Activated CD4-positive, CD25-positive, alpha-beta regulatory T cell treated with anti-CD3 and anti-CD28 coated beads, Interleukin-2, amount 50 U/mL, for 72 hours (primary cell): ENCODE results near the gene GRIK3.
"Not testable (repeated sequence)": the region's sequence is repeated elsewhere in the genome, so short reads cannot be mapped to it uniquely, and the experiment has no call there.

Source experiments
- DNase-seq: peaks from one replicate; pipeline ENCODE4 v3.0.0; 2021

The GRIK3 gene

GRCh38 chr1:37034121-37035013, at the start of gene GRIK3:
Gene GRIK3, minus strand, starts transcription at chr1:37034515. Its CDS starts 407 bp downstream, at chr1:37034108.
- DNase-seq, result no peak

GRCh38 chr1:37084013-37084412, 49.7 kb upstream of the GRIK3 start:
- DNase-seq, result no peak

GRCh38 chr1:37083603-37084002, 49.3 kb upstream of the GRIK3 start:
- DNase-seq, result no peak

DNA sequence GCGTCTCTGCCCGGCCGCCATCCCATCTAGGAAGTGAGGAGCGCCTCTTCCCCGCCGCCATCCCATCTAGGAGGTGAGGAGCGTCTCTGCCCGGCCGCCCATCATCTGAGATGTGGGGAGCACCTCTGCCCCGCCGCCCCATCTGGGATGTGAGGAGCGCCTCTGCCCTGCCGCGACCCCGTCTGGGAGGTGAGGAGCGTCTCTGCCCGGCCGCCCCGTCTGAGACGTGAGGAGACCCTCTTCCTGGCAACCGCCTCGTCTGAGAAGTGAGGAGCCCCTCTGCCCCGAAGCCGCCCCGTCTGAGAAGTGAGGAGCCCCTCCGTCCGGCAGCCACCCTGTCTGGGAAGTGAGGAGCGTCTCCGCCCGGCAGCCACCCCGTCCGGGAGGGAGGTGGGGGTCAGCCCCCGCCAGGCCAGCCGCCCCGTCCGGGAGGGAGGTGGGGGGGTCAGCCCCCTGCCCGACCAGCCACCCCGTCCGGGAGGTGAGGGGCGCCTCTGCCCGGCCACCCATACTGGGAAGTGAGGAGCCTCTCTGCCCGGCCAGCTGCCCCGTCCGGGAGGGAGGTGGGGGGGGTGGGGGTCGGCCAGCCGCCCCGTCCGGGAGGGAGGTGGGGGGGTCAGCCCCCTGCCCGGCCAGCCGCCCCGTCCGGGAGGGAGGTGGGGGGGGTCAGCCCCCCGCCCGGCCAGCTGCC, 46.1 kb upstream of the GRIK3 start:
- DNase-seq, result not testable (repeated sequence)

DNA sequence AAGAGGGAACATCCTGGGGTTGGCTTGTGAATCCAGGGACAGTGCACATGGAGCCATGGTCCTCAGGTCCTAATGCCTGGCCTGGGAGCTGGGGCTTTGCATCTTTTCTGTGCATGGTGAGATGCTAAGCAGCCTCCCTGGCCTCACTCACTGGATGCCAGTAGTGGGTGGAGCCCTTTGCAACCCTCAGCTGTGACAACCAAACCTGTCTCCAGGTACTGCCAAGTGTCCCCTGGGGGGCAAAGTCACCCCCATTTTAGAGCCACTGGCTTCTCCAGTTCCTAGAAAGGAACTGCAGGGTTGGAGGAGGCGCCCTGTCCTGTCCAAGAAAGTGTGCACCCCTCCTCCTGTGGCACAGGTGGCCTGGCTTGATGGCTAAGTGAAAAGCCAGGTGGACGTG, 44.6 kb upstream of the GRIK3 start:
- no peak for DNase-seq

- no peak for DNase-seq
These were observed 41.9 kb upstream of the GRIK3 start for GRCh38 chr1:37076168-37076567.

DNA sequence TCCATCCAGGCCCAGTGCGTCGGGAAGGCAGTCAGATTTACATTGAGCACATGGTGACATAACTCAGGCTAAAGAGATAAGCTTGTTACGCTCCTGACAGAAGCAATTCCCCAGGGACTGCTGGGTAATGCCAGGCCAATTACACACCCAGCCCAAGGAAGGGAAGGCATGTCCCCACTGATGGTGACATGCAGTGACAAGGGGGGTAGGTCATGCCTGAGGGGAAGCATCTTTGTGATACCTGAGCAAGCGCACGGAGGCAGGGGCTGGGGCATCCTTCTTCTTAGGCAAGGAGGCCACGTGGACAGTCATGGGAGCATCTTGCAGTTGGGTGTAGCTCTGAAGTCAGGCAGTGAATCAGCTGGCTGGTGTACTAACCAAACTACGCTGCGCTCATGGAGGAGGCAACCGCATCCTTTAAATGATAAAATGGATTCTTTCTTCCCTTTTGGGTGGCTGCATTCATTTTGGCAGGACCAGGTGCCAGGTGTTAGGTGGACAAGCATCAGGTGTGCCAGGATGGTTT, 39.6 kb upstream of the GRIK3 start:
- DNase-seq, result no peak

GRCh38 chr1:37073152-37073853, 39.0 kb upstream of the GRIK3 start:
- no peak for DNase-seq

GRCh38 chr1:37071829-37072228, 37.5 kb upstream of the GRIK3 start:
- no peak for DNase-seq

DNA sequence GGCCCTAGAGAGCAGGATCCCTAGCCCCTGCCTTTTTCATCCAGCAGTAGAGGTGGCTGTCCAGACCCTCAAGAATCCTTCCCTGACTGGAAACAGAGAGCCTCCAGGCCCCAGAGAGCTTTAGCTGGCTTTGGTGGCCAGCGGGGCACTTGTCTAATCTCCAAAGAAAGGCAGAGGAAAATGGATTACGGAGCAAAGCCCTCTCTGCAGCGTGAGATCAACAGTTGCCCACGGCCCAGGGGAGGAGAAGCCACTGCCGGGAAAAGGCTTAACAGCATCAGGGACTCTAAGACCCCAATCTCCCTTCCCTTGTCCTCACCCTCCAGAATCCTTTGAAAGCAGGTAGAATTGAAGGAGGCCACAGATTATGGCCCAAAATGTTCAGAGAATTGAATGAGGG, 35.8 kb upstream of the GRIK3 start:
- no peak for DNase-seq

DNA sequence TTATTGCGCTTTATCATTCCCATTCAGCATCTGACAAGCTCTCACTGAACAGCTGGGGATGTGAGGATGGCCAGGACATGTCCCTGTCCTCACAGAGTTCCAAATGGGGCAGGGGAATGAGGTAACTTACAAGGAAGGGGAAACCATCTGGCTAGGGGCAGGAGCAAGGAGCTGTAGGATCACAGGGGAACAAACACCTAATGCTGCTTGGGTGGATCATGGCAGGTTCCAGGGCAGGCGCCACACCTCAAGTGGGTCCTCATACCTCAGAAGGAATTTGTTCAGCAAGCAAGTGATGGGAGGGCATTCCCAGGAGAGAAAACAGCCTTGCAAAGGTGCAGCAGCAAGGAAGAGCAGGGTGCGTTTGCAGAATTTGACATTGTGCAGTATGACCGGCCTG, 35.1 kb upstream of the GRIK3 start:
- DNase-seq, result no peak

DNA sequence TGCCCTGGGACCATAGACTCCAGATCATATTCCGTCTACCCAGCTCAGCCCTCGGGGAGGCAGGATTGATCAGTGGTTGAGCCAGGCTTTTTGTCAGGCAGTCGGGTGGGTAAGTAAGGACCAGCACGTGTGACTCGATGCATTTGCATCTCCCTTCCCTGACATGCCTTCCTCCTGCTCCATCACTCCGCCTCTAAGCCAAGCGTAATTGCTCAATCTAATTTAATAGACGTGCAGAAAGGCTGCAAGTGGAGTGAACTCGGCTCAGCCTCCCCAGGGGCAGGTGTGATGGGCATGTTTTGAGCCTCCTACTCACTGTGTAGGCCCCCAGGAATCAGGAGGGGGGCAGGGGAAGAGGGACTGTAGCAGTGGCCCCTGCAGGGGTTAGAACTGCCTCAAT, 34.6 kb upstream of the GRIK3 start:
- no peak for DNase-seq

DNA sequence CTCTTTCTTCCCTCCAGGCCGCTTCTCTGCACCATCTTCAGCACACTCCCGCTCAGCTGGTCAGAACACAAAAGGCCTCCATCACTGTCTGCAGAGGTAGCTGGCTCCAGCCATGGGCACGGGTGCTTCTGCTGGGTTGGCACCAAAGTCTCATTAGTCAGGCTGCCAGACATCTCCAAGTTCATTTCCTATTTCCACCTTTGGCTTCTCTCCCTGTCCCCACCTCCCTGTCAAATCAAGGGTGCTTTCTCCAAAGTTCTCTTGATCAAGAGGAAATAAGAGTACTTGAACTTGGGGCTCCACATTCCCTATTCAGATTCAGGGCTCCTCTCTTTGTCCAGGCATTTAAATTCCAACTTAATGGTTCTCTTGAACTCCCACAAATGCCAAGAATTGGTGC, 33.9 kb upstream of the GRIK3 start:
- DNase-seq, result no peak

GRCh38 chr1:37064039-37064438, 29.7 kb upstream of the GRIK3 start:
- DNase-seq, result no peak

GRCh38 chr1:37059346-37059745, 25.0 kb upstream of the GRIK3 start:
- DNase-seq, result no peak

DNA sequence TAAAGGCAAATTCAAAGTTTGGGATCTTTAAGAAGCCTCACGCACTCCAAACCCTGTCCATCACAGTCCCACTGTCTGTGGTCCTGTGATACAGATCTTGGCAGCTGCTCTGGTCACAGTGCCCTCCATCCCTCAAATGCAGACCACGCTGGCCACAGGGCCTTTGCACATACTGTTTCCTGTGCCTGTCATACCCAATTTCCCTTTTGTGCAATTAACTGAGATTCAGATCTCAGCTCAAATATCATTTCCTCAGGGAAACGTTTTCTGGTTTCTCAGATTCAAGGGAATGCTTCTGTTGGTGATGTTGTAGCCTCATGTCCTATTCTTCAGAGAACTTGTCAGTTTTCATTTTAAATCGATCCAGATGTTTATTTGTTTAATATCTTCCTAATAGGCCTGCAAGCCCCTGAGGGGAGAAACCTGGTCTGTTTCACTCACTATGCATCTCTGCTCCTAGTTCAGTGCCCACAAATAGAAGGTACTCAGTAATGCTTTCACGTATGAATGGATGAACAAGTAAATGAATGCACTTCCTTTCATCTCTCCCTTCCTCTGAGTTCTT, 24.2 kb upstream of the GRIK3 start:
- DNase-seq, result no peak

DNA sequence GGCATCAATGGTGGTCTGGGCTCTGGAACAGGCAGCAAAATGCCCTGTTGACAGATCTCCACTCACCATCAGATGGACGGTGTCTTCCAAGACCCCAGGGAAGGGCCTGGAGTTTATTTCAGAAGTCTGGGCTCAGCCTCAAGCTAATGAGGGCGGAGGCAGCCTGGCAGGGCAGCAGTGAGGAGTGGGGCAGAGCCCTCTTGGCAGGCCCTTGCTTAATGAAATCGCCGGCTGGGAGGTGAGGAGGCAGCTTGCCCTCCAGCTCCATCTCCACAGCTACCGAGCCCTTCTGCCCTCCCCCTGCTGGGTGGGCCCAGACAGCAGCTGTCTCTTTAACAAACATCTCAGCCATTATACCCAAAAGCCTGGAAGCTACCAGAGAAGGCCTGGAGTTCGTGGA, 22.0 kb upstream of the GRIK3 start:
- DNase-seq, result no peak

DNA sequence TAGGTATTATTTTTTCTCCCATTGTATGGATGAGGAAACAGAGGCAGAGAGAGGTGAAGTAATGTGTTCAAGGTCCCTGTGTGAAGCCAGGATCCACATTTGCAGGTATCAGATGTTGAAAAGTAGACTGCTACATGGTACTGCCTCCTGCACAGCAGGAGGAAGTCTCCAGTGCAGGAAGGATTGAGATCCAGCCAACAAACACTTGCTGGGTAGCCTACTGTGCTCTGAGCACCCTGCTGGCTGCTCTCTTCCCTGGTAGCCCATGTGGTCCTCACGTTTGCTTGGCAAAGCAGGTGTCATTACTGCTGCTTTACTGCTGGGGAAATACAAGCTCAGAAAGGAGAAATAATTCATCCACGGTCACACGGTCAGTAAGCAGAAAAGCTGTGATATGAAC, 21.3 kb upstream of the GRIK3 start:
- DNase-seq, result no peak

GRCh38 chr1:37053173-37053572, 18.9 kb upstream of the GRIK3 start:
- DNase-seq, result no peak

- DNase-seq, result no peak
These were observed 17.8 kb upstream of the GRIK3 start for GRCh38 chr1:37052120-37052519.

- DNase-seq, result no peak
These were observed 17.0 kb upstream of the GRIK3 start for GRCh38 chr1:37051346-37051745.

GRCh38 chr1:37047542-37047941, 13.2 kb upstream of the GRIK3 start:
- no peak for DNase-seq

DNA sequence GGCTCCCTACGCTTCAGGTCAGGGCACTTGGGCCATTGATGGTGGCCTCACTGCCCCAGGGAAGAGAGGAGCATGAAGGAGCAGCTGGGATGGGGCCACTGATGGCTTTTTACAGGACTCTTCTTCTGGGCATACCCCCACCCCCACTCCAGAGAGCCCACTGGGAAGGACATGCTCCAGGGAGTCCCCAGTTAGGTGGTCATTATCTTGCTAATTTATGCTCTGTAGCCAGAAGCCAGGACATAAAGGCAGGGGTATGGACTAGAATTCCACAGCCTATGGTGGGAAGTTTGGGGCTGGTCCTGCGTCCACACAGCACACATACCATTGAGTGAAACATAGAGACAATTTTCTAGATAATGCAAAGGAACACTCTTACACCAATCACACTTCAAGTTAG, 8.8 kb upstream of the GRIK3 start:
- no peak for DNase-seq
